Measurements from ENCODE around the gene RAB37.

Gene RAB37

GRCh38 chr17:74746376-74746775, 9.3 kb downstream of the RAB37 start:
- no peak for DNase-seq

- DNase-seq: no peak
Measured at GRCh38 chr17:74746922-74747321, 9.9 kb downstream of the RAB37 start.

GRCh38 chr17:74748279-74748528, 11.1 kb downstream of the RAB37 start:
- DNase-seq: no peak

DNA sequence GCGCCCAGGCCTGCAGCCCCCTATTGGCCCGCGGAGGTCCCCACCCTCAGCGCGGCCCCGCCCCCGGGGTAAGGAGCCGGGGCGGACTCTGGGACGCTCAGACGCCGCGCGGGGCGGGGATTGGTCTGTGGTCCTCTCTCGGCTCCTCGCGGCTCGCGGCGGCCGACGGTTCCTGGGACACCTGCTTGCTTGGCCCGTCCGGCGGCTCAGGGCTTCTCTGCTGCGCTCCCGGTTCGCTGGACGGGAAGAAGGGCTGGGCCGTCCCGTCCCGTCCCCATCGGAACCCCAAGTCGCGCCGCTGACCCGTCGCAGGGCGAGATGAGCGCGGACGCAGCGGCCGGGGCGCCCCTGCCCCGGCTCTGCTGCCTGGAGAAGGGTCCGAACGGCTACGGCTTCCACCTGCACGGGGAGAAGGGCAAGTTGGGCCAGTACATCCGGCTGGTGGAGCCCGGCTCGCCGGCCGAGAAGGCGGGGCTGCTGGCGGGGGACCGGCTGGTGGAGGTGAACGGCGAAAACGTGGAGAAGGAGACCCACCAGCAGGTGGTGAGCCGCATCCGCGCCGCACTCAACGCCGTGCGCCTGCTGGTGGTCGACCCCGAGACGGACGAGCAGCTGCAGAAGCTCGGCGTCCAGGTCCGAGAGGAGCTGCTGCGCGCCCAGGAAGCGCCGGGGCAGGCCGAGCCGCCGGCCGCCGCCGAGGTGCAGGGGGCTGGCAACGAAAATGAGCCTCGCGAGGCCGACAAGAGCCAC, 11.6 kb downstream of the RAB37 start, which contains the start of gene NHERF1:
TSS of gene NHERF1 (plus strand) at position 100 of the 750 bp plus-strand sequence. CDS start at position 319, 219 bp downstream.
- DNase-seq: peak; percentile 89 to 91

DNA sequence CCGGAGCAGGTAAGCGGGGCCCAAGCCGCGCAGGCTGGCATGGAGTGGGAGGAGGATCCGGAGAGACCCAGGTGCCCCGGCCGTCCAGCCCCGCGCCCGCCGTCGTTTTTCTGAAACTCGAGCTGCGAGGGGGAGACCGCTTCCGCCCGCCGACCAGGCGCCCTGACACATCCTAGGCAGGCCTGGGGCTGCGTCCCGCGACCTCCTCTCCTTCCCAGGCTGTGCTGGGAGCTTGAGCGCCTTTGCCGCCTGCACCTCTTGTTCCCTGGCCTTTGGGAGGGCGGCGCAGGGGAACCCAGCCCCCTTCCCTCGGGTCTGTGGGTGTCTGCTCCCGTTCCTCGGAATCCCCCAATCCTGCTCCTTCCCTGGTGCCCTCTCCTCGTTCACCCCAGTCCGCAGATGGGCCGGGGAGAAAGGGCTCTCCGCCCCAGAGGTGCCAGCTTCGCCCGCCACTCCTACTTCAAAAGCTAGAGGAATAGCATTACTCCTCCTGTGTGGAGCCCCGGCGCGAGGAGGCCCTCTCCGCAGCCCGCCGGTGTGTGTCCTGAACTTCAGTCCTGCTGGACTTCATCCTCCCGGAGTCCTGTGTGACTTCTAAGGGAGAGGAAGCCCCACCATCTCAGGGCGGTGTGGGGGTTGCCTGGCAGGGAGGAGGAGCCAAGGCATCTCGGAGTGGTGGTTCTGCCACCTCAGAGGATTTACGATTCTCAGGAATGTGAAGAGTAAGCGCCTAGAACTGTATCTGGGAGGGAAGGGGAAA, 12.4 kb downstream of the RAB37 start:
- DNase-seq: no peak

DNA sequence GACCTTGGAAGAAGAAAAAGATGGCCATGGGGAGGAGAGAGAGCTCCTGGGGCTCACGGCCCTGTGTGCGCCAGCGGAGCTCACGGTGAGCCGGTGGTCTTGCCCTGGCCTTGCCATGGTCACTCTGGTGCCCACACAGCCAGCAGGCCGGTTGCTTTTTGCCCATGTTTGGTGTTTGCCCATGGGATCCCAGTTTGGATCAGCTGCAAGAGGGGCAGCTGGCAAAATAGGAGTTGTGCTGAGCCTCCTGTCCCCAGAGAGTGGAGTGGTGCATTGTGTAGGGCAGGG, 12.9 kb downstream of the RAB37 start:
- no peak for DNase-seq

DNA sequence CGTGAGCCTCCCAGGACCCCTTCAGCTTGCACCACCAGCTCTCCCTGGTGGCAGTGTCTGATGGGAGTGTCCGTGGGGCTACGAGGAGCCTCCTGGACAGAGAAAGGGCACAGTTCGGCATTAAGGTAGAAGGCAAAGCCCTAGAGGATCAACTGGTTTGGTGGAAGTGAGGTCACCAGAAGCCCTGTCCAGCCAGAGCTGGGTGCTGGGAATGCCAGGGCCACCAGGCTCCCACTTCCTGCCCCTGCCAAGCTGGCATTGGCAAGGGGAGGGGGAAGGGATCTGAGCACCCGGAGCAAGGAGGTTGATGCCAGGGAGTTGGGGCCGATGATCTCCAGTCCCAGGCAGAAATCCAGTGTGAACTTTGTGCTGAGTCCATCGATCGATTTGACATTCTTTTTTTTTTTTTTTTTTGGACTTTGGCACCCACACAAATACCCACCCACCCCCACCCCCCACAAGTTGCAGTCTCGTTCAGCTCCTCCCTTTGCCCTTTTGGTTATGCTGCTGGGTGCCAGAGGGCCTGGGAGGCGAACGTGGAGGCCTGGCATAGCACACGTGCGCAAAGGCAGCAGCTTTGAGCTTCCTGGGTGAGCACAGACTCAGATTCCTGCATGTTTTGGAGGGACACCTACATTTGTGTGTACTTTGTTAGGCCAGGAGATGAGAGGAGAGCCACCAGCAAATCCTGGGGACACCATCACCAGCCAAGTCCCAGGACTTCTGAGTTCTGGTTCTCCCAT, 13.4 kb downstream of the RAB37 start:
- DNase-seq: peak; percentile 32 to 60

DNA sequence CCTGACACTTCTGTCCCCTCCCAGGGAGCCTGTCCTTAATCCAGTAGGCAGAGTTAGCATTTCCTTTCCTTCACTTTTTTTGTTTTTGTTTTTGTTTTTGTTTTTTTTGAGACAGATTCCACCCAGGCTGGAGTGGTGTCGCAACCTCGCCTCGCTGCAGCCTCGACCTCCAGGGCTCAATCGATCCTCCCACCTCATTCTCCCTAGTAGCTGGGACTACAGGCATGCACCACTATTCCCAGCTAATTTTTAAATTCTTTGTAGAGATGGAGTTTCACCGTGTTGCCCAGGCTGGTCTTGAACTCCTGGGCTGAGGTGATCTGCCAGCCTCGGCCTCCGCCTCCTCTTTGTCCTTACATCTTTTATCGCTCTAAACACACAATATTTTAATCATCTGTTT, 15.4 kb downstream of the RAB37 start:
- no peak for DNase-seq

DNA sequence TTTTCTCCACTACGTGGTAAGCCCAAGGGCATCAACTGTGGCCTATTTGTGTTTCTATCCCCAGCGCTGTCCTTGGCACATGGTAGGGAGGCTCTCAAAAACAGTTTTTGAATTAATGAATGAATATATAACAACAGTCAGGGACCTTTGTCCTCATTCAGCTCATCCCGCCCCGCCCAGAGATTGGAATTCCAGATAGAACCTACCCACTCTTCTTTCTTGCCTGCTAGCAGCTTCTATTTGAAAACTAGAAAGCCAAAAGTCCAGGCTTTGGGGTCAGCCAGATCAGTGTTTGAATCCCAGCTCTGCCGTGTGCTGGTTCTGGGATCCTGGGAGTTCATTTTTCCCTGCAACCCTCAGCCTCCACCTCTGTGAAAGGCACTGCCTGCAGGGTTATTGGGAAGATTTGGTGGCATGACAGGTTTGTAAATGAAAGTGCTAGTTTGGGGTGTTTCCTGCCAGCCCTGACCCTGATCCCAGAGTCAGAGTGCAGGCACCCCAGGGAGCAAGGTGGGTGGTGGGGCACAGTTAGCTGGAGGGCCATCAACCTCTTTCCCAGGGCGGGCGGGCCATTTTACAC, 15.9 kb downstream of the RAB37 start:
- DNase-seq: no peak

- no peak for DNase-seq
Measured at GRCh38 chr17:74754832-74755231, 17.8 kb downstream of the RAB37 start.

- DNase-seq: no peak
Measured at GRCh38 chr17:74755533-74755932, 18.5 kb downstream of the RAB37 start.

DNA sequence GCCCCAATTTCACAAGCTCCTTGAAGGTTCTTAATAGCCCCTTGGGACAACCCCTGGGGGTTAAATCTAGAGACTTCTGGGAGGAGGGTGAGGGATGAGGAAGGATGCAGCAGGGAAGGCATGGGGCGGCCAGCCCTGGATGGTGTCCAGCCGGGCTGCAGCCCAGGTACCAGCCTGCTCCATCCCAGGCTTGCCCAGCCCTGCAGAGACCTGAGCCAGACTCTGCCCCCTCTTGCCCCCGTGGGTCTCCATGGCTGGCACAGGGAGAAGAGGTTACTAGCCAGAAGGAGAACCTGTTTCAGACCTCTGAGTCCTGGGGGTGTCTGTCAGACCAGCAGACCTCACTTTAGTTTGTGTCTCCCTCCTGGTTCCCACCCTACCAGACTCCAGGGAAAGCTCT, 19.8 kb downstream of the RAB37 start:
- no peak for DNase-seq

- DNase-seq: peak in 1 of 2 donors; percentile 22
Measured at GRCh38 chr17:74757502-74757901, 20.4 kb downstream of the RAB37 start.

DNA sequence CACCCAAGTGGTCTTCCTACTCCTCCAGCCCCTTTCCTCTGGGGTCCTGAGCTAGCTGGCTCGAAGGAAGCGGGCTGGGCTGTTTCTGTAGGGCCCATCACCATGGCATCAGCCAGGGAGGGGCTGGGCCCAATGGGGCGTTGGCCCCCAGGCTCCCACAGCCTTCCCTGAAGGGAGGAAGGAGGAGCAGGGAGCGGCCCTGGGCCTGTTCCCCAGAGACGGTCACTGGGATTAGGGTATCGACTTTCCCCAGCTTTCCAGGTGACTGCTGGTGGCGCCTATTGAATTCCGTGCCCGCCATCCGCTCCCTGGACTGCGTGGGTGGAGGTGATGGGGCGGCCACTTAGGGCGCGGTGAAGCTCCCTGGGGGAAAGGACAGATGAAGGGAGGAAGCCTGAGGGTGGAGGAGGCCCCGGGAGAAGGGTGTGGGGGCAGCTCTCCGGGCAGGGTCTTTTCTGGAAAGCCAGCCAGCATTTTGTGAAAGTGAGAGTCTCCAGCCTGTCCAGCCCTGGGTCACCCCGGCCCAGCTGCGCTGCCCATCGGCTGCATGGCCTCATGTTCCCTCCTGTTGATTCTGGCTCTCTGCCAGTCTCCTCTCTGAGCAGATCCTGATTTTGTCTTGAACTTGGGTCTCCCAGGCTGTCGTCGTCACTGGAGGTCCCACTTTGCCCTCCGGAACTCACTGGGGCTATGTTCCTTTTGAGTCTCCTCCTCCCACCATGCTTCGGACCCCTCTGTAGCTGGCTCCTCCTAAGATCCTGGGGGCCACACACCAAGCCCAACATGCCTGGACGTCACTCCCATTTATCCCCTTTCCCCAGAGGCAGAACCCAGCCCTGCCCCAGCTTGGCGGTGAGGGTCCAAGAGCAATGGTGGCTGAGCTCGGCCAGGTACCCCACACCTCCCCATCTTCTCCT, 21.1 kb downstream of the RAB37 start:
- DNase-seq: no peak

- DNase-seq: no peak
Measured at GRCh38 chr17:74758848-74759168, 21.8 kb downstream of the RAB37 start.

DNA sequence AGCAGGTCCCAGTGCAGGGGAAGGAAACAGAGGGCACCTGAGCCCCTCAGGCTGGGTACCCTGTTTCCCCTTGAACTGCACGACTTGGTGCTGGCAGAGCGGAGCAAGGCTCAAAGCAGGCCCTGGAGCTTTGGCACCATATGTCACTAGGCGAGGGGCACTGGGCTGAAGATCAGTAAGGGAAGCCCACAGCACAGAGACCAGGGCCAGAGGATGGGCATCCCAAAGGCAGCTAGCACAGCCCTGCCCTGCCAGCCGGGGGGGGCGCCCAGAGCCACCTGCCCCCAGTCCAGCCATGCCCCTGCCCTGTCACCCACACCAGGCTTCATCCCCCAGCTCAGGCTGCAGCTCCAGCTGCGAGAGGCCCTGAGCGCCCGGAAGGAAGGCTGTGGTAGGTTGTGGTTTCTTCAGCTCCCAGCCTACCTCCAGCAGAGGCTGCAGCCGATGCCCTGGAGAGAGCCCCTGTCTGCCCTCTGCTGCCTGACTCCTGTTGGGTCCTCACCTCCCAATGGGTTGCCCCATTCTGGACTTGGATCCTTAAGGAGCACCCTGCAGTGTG, 22.3 kb downstream of the RAB37 start:
- DNase-seq: no peak

- no peak for DNase-seq
Measured at GRCh38 chr17:74759941-74760340, 22.9 kb downstream of the RAB37 start.

GRCh38 chr17:74760404-74761105, 23.5 kb downstream of the RAB37 start:
- peak; percentile 33 to 45 for DNase-seq

DNA sequence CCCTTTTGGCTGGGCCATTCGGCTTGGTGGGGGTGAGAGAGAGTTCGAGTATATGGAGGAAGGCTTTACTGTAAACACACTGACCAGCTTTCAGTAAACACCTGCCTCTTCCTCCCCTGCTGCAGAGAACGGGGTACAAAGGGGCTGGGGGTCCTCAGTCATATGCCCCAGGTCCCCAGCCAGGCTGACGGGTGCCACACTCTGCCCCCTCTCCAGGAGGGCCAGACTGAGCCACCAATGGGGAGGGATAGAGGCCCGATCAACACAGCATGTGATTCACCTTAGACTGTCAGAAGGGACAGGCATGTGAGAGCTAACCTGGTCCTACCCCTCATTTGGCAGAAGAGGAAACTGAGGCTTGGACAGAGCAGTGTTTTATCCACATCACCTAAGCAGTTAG, 24.4 kb downstream of the RAB37 start:
- no peak for DNase-seq

GRCh38 chr17:74761931-74762330, 24.9 kb downstream of the RAB37 start:
- no peak for DNase-seq

- peak; percentile 21 to 31 for DNase-seq
Measured at GRCh38 chr17:74763565-74764387, 26.7 kb downstream of the RAB37 start.
